Right lobe of liver (tissue), 4 donors: ENCODE measurements around the gene UNC93B1.

Source experiments
- CTCF ChIP-seq, 4 donors: fragments of 200-600 bp in 3 of 4; fragments of 450-650 bp in 1 of 4; IDR thresholded peaks; one replicate each; pipeline versions ENCODE4 v1.5.1 to v1.8.0; 2016 to 2022; ENCODE audit warnings: antibody characterized with exemption in 4 of 4, mild to moderate bottlenecking in 2 of 4
- POLR2A ChIP-seq: fragments of 450-650 bp; IDR thresholded peaks from one replicate; pipeline ENCODE4 v1.6.1; 2017; ENCODE audit warnings: antibody characterized with exemption, mild to moderate bottlenecking
- donor health status: DM: no; HTN: no; CAD: no.
- donor health status: DM: no; HTN: no; CAD: no.
- donor health status: DM: no; HTN: yes; CAD: no.

- no peak for TF ChIP-seq POLR2A
- TF ChIP-seq CTCF (IDR thresholded peaks at IDR 0.05): peak in 1 of 4 donors; percentile 21
These were observed 5.6 kb upstream of the UNC93B1 start for GRCh38 chr11:68009391-68010089.
